KOPT-K1 (cell line): ENCODE data around the gene NOC4L.
"Not testable (repeated sequence)": the region's sequence is repeated elsewhere in the genome, so short reads cannot be mapped to it uniquely, and the experiment has no call there.

ENCODE experiments used
- H3K27ac ChIP-seq: fragments of 200-600 bp; sonication (generic); 2 replicates; pipeline ENCODE4 v1.5.1; 2016; ENCODE audit warnings: antibody characterized with exemption, mild to moderate bottlenecking, low read depth, low read length; ENCODE audit not compliant: poor library complexity, severe bottlenecking
- H3K36me3 ChIP-seq: fragments of 200-600 bp; sonication (generic); 2 replicates; pipeline ENCODE4 v1.5.1; 2017; ENCODE audit warnings: antibody characterized with exemption, mild to moderate bottlenecking, low read length, moderate library complexity; ENCODE audit not compliant: insufficient read depth
- H3K9me3 ChIP-seq: fragments of 200-600 bp; sonication (generic); 2 replicates; pipeline ENCODE4 v1.5.1; 2017; ENCODE audit warnings: antibody characterized with exemption, low read length, mild to moderate bottlenecking; ENCODE audit not compliant: insufficient read depth, poor library complexity, severe bottlenecking

The NOC4L gene

GRCh38 chr12:132185705-132186104, 41.4 kb downstream of the NOC4L start:
- no peaks in the 10 kb centered on the region for H3K9me3 ChIP-seq

GRCh38 chr12:132186208-132186856, 42.1 kb downstream of the NOC4L start:
- Histone ChIP-seq H3K9me3 (no peaks in the 10 kb centered on the region), H3K36me3 (no peaks in the 10 kb centered on the region), H3K27ac (peak overlapping the region; percentile 67)

More at GRCh38 chr12:132185705-132186104, 41.4 kb downstream of the NOC4L start:
- Histone ChIP-seq H3K27ac (peak overlapping the region; percentile 67), H3K36me3 (no peaks in the 10 kb centered on the region)

GRCh38 chr12:132186857-132187620, 42.8 kb downstream of the NOC4L start:
- Histone ChIP-seq H3K36me3 (no peaks in the 10 kb centered on the region), H3K9me3 (no peaks in the 10 kb centered on the region), H3K27ac (peak overlapping the region; percentile 67)

GRCh38 chr12:132187646-132188450, 43.6 kb downstream of the NOC4L start:
- no peaks in the 10 kb centered on the region for H3K9me3 ChIP-seq
- no peak overlapping the region for H3K27ac ChIP-seq
- H3K36me3 ChIP-seq: no peaks in the 10 kb centered on the region

GRCh38 chr12:132188451-132188901, 44.2 kb downstream of the NOC4L start:
- Histone ChIP-seq H3K9me3 (peaks cover 5% of the 10 kb centered on the region), H3K27ac (peak overlapping the region; percentile 62)

GRCh38 chr12:132188916-132189325, 44.7 kb downstream of the NOC4L start:
- Histone ChIP-seq H3K9me3 (peaks cover 9% of the 10 kb centered on the region), H3K27ac (peak overlapping the region; percentile 62)

More at GRCh38 chr12:132188451-132188901, 44.2 kb downstream of the NOC4L start:
- H3K36me3 ChIP-seq: no peaks in the 10 kb centered on the region

GRCh38 chr12:132189378-132190011, 45.2 kb downstream of the NOC4L start:
- H3K27ac ChIP-seq: peak overlapping the region; percentile 62
- no peaks in the 10 kb centered on the region for H3K36me3 ChIP-seq

More at GRCh38 chr12:132188916-132189325, 44.7 kb downstream of the NOC4L start:
- H3K36me3 ChIP-seq: no peaks in the 10 kb centered on the region

GRCh38 chr12:132190012-132190755, 45.9 kb downstream of the NOC4L start:
- Histone ChIP-seq H3K27ac (peak overlapping the region; percentile 52), H3K36me3 (no peaks in the 10 kb centered on the region), H3K9me3 (peaks cover 13% of the 10 kb centered on the region)

More at GRCh38 chr12:132189378-132190011, 45.2 kb downstream of the NOC4L start:
- peaks cover 13% of the 10 kb centered on the region for H3K9me3 ChIP-seq

GRCh38 chr12:132190834-132191500, 46.7 kb downstream of the NOC4L start:
- Histone ChIP-seq H3K27ac (no peak overlapping the region), H3K36me3 (no peaks in the 10 kb centered on the region), H3K9me3 (peaks cover 13% of the 10 kb centered on the region)

- no peaks in the 10 kb centered on the region for H3K36me3 ChIP-seq
- peaks cover 13% of the 10 kb centered on the region for H3K9me3 ChIP-seq
- no peak overlapping the region for H3K27ac ChIP-seq
Measured at GRCh38 chr12:132191715-132192553, 47.7 kb downstream of the NOC4L start.

- H3K9me3 ChIP-seq: peaks cover 13% of the 10 kb centered on the region
- no peaks in the 10 kb centered on the region for H3K36me3 ChIP-seq
Measured at GRCh38 chr12:132194056-132194455, 49.8 kb downstream of the NOC4L start.

GRCh38 chr12:132194556-132194955, 50.3 kb downstream of the NOC4L start:
- Histone ChIP-seq H3K9me3 (peaks cover 13% of the 10 kb centered on the region), H3K27ac (no peak overlapping the region), H3K36me3 (no peaks in the 10 kb centered on the region)

More at GRCh38 chr12:132194056-132194455, 49.8 kb downstream of the NOC4L start:
- no peak overlapping the region for H3K27ac ChIP-seq

- peaks cover 13% of the 10 kb centered on the region for H3K9me3 ChIP-seq
- H3K36me3 ChIP-seq, H3K27ac ChIP-seq: not testable (repeated sequence)
Measured at GRCh38 chr12:132195242-132195641, 51.0 kb downstream of the NOC4L start.
